GM18907 (cell line): ENCODE results near the gene PARP2.
"Not testable (repeated sequence)": the region's sequence is repeated elsewhere in the genome, so short reads cannot be mapped to it uniquely, and the experiment has no call there.

Experiments
- ATAC-seq: cut with Tn5 transposase; IDR thresholded peaks from one replicate; pipeline ENCODE4 v1.9.1; 2021; ENCODE audit warnings: mild to moderate bottlenecking, moderate library complexity; ENCODE audit not compliant: unreplicated experiment

The PARP2 gene

GRCh38 chr14:20343862-20344220, 406 bp downstream of the PARP2 start:
- no peak for ATAC-seq

- no peak for ATAC-seq
These were observed 1.9 kb downstream of the PARP2 start for GRCh38 chr14:20345366-20345765.

- no peak for ATAC-seq
These were observed 3.3 kb downstream of the PARP2 start for GRCh38 chr14:20346713-20347112.

- ATAC-seq: no peak
These were observed 4.3 kb downstream of the PARP2 start for GRCh38 chr14:20347747-20348146.

- no peak for ATAC-seq
These were observed 6.8 kb downstream of the PARP2 start for GRCh38 chr14:20350282-20350681.

- no peak for ATAC-seq
These were observed 7.4 kb downstream of the PARP2 start for GRCh38 chr14:20350860-20351259.

GRCh38 chr14:20356422-20356821, 13.0 kb downstream of the PARP2 start:
- no peak for ATAC-seq

GRCh38 chr14:20358474-20358873, 15.0 kb downstream of the PARP2 start:
- ATAC-seq: not testable (repeated sequence)

- no peak for ATAC-seq
These were observed 22.5 kb downstream of the PARP2 start for GRCh38 chr14:20365928-20366327.

GRCh38 chr14:20372796-20373195, 29.4 kb downstream of the PARP2 start:
- ATAC-seq: no peak

- ATAC-seq: no peak
These were observed 32.0 kb downstream of the PARP2 start for GRCh38 chr14:20375471-20375870.

- ATAC-seq: no peak
These were observed 32.7 kb downstream of the PARP2 start for GRCh38 chr14:20376071-20376588.

- no peak for ATAC-seq
These were observed 33.7 kb downstream of the PARP2 start for GRCh38 chr14:20377171-20377570.

- no peak for ATAC-seq
These were observed 36.3 kb downstream of the PARP2 start for GRCh38 chr14:20379743-20380142.

- ATAC-seq: no peak
These were observed 37.2 kb downstream of the PARP2 start for GRCh38 chr14:20380681-20381080.

- no peak for ATAC-seq
These were observed 37.9 kb downstream of the PARP2 start for GRCh38 chr14:20381341-20381740.

- ATAC-seq: no peak
These were observed 39.1 kb downstream of the PARP2 start for GRCh38 chr14:20382526-20382925.

- ATAC-seq: no peak
These were observed 39.6 kb downstream of the PARP2 start for GRCh38 chr14:20383032-20383431.

GRCh38 chr14:20383636-20384035, 40.2 kb downstream of the PARP2 start:
- ATAC-seq: no peak

- ATAC-seq: no peak
These were observed 40.9 kb downstream of the PARP2 start for GRCh38 chr14:20384321-20384720.

GRCh38 chr14:20384886-20385285, 41.5 kb downstream of the PARP2 start:
- no peak for ATAC-seq

GRCh38 chr14:20386276-20386855, 42.9 kb downstream of the PARP2 start:
- ATAC-seq: no peak

- ATAC-seq: peak; percentile 53
These were observed 44.1 kb downstream of the PARP2 start for GRCh38 chr14:20387576-20387975.
